HepG2 (cell line): ENCODE measurements around the gene CPLANE2. TPM values are rescaled to one million over a fixed set of nuclear protein-coding genes. Genes with fewer than 3 reads are reported as not detected.
"Not testable (repeated sequence)": the region's sequence is repeated elsewhere in the genome, so short reads cannot be mapped to it uniquely, and the experiment has no call there.

Source experiments
- ATAC-seq: fragments of 200-7000 bp; cut with Tn5 transposase; 3 replicates; pipeline ENCODE4 v1.9.1; 2020; ENCODE audit warnings: mild to moderate bottlenecking, moderate library complexity
- BruUV-seq: library from RNA; stranded (reverse); fragments of 400-500 nt; replicated peaks from 2 replicates; lab custom pipeline; 2021; lab: Mats Ljungman, UMichigan
- CTCF ChIA-PET: fragments of 300-600 bp; formaldehyde crosslinking; extraction: SDS; loops from one replicate; lab custom pipeline; 2021; ENCODE audit warnings: low total read pairs, inconsistent platforms, low intra/inter-chr PET ratio; lab: Yijun Ruan, JAX
- POLR2A ChIA-PET: fragments of 350-600 bp; sonication (Branson Sonifier 250); formaldehyde crosslinking; loops from one replicate; lab custom pipeline; 2020; ENCODE audit warnings: antibody characterized with exemption, inconsistent platforms; lab: Yijun Ruan, JAX
- DNase-seq: peaks from one replicate; pipeline ENCODE4 v3.0.0-alpha.2; 2015; ENCODE audit warnings: low spot score
- FAIRE-seq: peaks from 3 replicates; lab custom pipeline; 2011; peaks lifted over from hg19 to GRCh38; lab: Jason Lieb, UNC
- H2AFZ ChIP-seq: one replicate; pipeline ENCODE4 v1.6.1; 2011; ENCODE audit warnings: low read length, inconsistent platforms
- H3K27ac ChIP-seq: fragments of 300-600 bp; 3 replicates; pipeline ENCODE4 v1.8.0; 2011; ENCODE audit warnings: mixed run types, mild to moderate bottlenecking, mixed read lengths, low read length, inconsistent platforms; ENCODE audit not compliant: insufficient read depth; ENCODE audit errors: extremely low read length
- H3K27me3 ChIP-seq, 2 experiments: fragments of 200-600 bp in 1 of 2; 2 replicates in 1 of 2; 3 replicates in 1 of 2; pipeline versions ENCODE4 v1.6.0 to v1.8.0; 2011; ENCODE audit warnings: low read length in 2 of 2, mild to moderate bottlenecking in 2 of 2, moderate library complexity in 2 of 2, inconsistent platforms in 1 of 2; ENCODE audit not compliant: insufficient read depth in 2 of 2, control insufficient read depth in 1 of 2
- H3K36me3 ChIP-seq, 2 experiments: fragments of 200-600 bp in 1 of 2; replicated peaks in 1 of 2; 2 replicates in 1 of 2; 3 replicates in 1 of 2; pipeline versions ENCODE4 v1.5.1 to v1.8.0; 2011; ENCODE audit warnings: low read length in 2 of 2, inconsistent platforms in 1 of 2; ENCODE audit not compliant: insufficient read depth in 2 of 2, control insufficient read depth in 1 of 2
- H3K4me1 ChIP-seq: 2 replicates; pipeline ENCODE4 v1.5.1; 2012; ENCODE audit warnings: low read length, inconsistent platforms; ENCODE audit not compliant: insufficient read depth
- H3K4me2 ChIP-seq: 2 replicates; pipeline ENCODE4 v1.6.0; 2011; ENCODE audit warnings: low read depth, low read length, inconsistent platforms
- H3K4me3 ChIP-seq, 3 experiments: fragments of 200-600 bp in 1 of 3; sonication (generic), shearing (Covaris generic) in 1 of 3; replicated peaks in 1 of 3; 2 replicates each; pipeline ENCODE4 v1.5.1; 2011 to 2016; ENCODE audit warnings: low read length in 3 of 3, inconsistent platforms in 2 of 3, low read depth in 2 of 3, mild to moderate bottlenecking in 2 of 3, control low read depth in 1 of 3, mixed read lengths in 1 of 3; ENCODE audit not compliant: insufficient read depth in 1 of 3
- H3K79me2 ChIP-seq: one replicate; pipeline ENCODE4 v1.6.1; 2011; ENCODE audit warnings: low read length, inconsistent platforms; ENCODE audit not compliant: insufficient read depth
- H3K9ac ChIP-seq: 2 replicates; pipeline ENCODE4 v1.6.0; 2011; ENCODE audit warnings: mild to moderate bottlenecking, low read depth, low read length, inconsistent platforms; ENCODE audit not compliant: insufficient read depth
- H3K9me3 ChIP-seq: 2 replicates; pipeline ENCODE4 v1.5.1; 2012; ENCODE audit warnings: mild to moderate bottlenecking, low read length
- H4K20me1 ChIP-seq: 2 replicates; pipeline ENCODE4 v1.6.0; 2011; ENCODE audit warnings: inconsistent platforms, mild to moderate bottlenecking, low read length, moderate library complexity; ENCODE audit not compliant: insufficient read depth
- IRX3 ChIP-seq: sonication (generic); formaldehyde crosslinking; IDR thresholded peaks from 2 replicates; pipeline ENCODE4 v1.8.1; 2023; ENCODE audit warnings: mild to moderate bottlenecking, low read depth, missing genetic modification reagents, borderline replicate concordance
- ZFP36L1 ChIP-seq: sonication (generic); formaldehyde crosslinking; IDR thresholded peaks from 2 replicates; pipeline ENCODE4 v1.8.0; 2022; ENCODE audit warnings: mild to moderate bottlenecking, missing genetic modification reagents, moderate library complexity
- ZNF569 ChIP-seq: sonication (generic); formaldehyde crosslinking; IDR thresholded peaks from 2 replicates; pipeline ENCODE4 v1.5.0; 2020; ENCODE audit warnings: mild to moderate bottlenecking, missing genetic modification reagents, moderate library complexity, borderline replicate concordance
- ZNF672 ChIP-seq: sonication (generic); formaldehyde crosslinking; IDR thresholded peaks from 2 replicates; pipeline ENCODE4 v1.8.1; 2022; ENCODE audit warnings: missing genetic modification reagents
- WGBS: methylation state at CpG from one replicate; pipeline ENCODE4 v1.1.6; 2017; ENCODE audit warnings: low lambda C conversion rate; 5-methylcytosine and 5-hydroxymethylcytosine counted together
- in situ Hi-C: cut with HindIII; loops from 2 replicates; pipeline ENCODE4 v1.10.0; 2017; ENCODE audit warnings: low pct_unique_long_range_greater_than_20kb; ENCODE audit not compliant: extremely low pct_ligation_motif_present
- intact Hi-C: fragments of 100-400 bp; cut with micrococcal nuclease; formaldehyde crosslinking; loops from one replicate; pipeline ENCODE4 v1.10.0; 2022; ENCODE audit not compliant: unreplicated experiment
- polyA plus RNA-seq, 8 experiments: library from polyadenylated mRNA; depleted of rRNA in 3 of 8; stranded (reverse) in 7 of 8; unstranded in 1 of 8; fragments of >200 nt; fragmentation: Illumina TruSeq in 4 of 8; extraction: Trizol in 4 of 8; gene quantifications; 2 replicates each; pipeline versions ENCODE4 v1.2.1 to v1.2.3, GENCODE V29; 2011 to 2016; ENCODE audit warnings: low read depth in 4 of 8, missing spikeins in 1 of 8, mixed read lengths in 1 of 8; ENCODE audit not compliant: insufficient read depth in 1 of 8
- total RNA-seq, 5 experiments: library from RNA; depleted of rRNA; stranded (reverse); fragments of >200 nt; fragmentation: Illumina TruSeq; extraction: Trizol; gene quantifications; 2 replicates each; pipeline ENCODE4 v1.2.3, GENCODE V29; 2016; ENCODE audit warnings: low read depth in 1 of 5
- TF ChIP-seq, protein P1 (sequence below): sonication (generic); formaldehyde crosslinking; IDR thresholded peaks from 2 replicates; pipeline ENCODE4 v1.9.0; 2021; ENCODE audit warnings: missing genetic modification reagents, borderline replicate concordance
- TF ChIP-seq, protein P2 (sequence below): sonication (generic); formaldehyde crosslinking; IDR thresholded peaks from 2 replicates; pipeline ENCODE4 v1.4.0; 2020; ENCODE audit warnings: missing genetic modification reagents
- TF ChIP-seq, protein P3 (sequence below): sonication (generic); formaldehyde crosslinking; IDR thresholded peaks from 2 replicates; pipeline ENCODE4 v1.4.0; 2020; ENCODE audit warnings: missing genetic modification reagents

Gene CPLANE2
- total and polyA plus RNA-seq, 2 of the 13 experiments (the other 11 are each of a cell fraction or from before 2014, with no cell fraction given) = 0.29 to 1.6 TPM

DNA sequence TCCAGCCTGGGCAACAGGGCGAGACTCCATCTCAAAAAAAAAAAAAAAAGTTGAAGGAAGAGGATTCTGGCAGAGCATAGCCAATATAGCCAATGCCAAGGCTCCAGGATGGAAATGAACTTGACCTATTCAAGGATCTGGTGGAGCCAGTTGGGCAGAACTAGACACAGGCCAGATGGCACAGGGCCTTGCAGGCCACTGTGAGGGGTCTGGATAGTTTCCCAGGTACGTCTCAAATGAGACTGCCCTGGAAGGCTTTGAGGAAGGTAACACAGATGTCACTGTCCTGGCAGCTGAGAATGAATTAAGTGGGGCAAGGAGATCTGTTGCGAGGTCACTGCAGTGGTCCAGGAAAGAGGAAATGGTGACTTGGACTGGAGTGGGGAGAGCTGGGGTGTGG lies 12.5 kb downstream of the CPLANE2 start:
- Histone ChIP-seq H3K4me2 (no peak overlapping the region), H3K4me1 (no peaks in the 10 kb centered on the region; the same call in 1 of the 2 replicates), H2AFZ (no peak overlapping the region), H3K79me2 (no peaks in the 10 kb centered on the region), H3K27me3 (peaks cover 0 to 8% of the 10 kb centered on the region in 2 experiments; a peak in 3 of 5 replicates), H4K20me1 (no peaks in the 10 kb centered on the region), H3K27ac (no peak overlapping the region), H3K9ac (no peak overlapping the region), H3K9me3 (no peaks in the 10 kb centered on the region), H3K36me3 (no peaks in the 10 kb centered on the region), H3K4me3 (no peak overlapping the region)
- intact Hi-C loops = no loop called here
- no TSS peak for BruUV-seq
- no peak for ATAC-seq
- TF ChIP-seq IRX3 (CRISPR knock-in tag) = no peak
- TF ChIP-seq, protein P1, sequence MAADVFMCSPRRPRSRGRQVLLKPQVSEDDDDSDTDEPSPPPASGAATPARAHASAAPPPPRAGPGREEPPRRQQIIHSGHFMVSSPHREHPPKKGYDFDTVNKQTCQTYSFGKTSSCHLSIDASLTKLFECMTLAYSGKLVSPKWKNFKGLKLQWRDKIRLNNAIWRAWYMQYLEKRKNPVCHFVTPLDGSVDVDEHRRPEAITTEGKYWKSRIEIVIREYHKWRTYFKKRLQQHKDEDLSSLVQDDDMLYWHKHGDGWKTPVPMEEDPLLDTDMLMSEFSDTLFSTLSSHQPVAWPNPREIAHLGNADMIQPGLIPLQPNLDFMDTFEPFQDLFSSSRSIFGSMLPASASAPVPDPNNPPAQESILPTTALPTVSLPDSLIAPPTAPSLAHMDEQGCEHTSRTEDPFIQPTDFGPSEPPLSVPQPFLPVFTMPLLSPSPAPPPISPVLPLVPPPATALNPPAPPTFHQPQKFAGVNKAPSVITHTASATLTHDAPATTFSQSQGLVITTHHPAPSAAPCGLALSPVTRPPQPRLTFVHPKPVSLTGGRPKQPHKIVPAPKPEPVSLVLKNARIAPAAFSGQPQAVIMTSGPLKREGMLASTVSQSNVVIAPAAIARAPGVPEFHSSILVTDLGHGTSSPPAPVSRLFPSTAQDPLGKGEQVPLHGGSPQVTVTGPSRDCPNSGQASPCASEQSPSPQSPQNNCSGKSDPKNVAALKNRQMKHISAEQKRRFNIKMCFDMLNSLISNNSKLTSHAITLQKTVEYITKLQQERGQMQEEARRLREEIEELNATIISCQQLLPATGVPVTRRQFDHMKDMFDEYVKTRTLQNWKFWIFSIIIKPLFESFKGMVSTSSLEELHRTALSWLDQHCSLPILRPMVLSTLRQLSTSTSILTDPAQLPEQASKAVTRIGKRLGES (CRISPR knock-in tag) = no peak
- TF ChIP-seq ZFP36L1 (CRISPR knock-in tag) = no peak
- no peak for TF ChIP-seq ZNF672 (CRISPR knock-in tag)
- no peak for TF ChIP-seq ZNF569 (CRISPR knock-in tag)
- TF ChIP-seq, protein P2, sequence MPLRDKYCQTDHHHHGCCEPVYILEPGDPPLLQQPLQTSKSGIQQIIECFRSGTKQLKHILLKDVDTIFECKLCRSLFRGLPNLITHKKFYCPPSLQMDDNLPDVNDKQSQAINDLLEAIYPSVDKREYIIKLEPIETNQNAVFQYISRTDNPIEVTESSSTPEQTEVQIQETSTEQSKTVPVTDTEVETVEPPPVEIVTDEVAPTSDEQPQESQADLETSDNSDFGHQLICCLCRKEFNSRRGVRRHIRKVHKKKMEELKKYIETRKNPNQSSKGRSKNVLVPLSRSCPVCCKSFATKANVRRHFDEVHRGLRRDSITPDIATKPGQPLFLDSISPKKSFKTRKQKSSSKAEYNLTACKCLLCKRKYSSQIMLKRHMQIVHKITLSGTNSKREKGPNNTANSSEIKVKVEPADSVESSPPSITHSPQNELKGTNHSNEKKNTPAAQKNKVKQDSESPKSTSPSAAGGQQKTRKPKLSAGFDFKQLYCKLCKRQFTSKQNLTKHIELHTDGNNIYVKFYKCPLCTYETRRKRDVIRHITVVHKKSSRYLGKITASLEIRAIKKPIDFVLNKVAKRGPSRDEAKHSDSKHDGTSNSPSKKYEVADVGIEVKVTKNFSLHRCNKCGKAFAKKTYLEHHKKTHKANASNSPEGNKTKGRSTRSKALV = no peak
- TF ChIP-seq, protein P3, sequence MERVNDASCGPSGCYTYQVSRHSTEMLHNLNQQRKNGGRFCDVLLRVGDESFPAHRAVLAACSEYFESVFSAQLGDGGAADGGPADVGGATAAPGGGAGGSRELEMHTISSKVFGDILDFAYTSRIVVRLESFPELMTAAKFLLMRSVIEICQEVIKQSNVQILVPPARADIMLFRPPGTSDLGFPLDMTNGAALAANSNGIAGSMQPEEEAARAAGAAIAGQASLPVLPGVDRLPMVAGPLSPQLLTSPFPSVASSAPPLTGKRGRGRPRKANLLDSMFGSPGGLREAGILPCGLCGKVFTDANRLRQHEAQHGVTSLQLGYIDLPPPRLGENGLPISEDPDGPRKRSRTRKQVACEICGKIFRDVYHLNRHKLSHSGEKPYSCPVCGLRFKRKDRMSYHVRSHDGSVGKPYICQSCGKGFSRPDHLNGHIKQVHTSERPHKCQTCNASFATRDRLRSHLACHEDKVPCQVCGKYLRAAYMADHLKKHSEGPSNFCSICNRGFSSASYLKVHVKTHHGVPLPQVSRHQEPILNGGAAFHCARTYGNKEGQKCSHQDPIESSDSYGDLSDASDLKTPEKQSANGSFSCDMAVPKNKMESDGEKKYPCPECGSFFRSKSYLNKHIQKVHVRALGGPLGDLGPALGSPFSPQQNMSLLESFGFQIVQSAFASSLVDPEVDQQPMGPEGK = no peak
- ChIA-PET POLR2A (no interaction called here), CTCF (no interaction called here)
- in situ Hi-C loops = no loop called here
- 35% methylated on average over 3 of the region's 3 CpGs for WGBS
- no peak for FAIRE-seq
- DNase-seq = no peak

DNA sequence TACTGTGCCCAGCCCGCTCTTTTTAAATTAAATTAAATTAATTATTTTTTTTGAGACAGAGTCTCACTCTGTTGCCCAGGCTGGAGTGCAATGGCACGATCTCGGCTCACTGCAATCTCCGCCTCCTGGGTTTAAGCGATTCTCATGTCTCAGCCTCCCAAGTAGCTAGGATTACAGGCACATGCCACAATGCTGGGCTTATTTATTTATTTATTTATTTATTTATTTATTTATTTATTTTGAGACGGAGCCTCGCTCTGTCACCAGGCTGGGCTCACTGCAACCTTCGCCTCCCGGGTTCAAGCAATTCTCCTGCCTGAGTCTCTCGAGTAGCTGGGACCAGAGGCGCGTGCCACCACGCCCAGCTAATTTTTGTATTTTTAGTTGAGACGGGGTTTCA lies 14.3 kb downstream of the CPLANE2 start:
- H2AFZ ChIP-seq, intact Hi-C loops, DNase-seq, BruUV-seq, H3K9ac ChIP-seq, H3K4me2 ChIP-seq, H3K4me3 ChIP-seq, CTCF ChIA-PET, H3K79me2 ChIP-seq, H3K27ac ChIP-seq, H3K4me1 ChIP-seq, FAIRE-seq, H3K27me3 ChIP-seq, POLR2A ChIA-PET, H3K9me3 ChIP-seq, H4K20me1 ChIP-seq, H3K36me3 ChIP-seq, ATAC-seq, in situ Hi-C loops: not testable (repeated sequence)
- WGBS = 71% methylated on average over 14 of the region's 14 CpGs
